Lower leg skin (tissue), 4 donors: ENCODE measurements around the gene CNTF. TPM values are rescaled to one million over a fixed set of nuclear protein-coding genes. Genes with fewer than 3 reads are reported as not detected.

ENCODE experiments used
- DNase-seq, 2 donors: peaks; one replicate each; pipeline ENCODE4 v3.0.0-alpha.2; 2019; ENCODE audit warnings: low spot score in 2 of 2
- H3K4me3 ChIP-seq: fragments of 200-600 bp; sonication (generic); 2 replicates; pipeline ENCODE4 v1.5.1; 2017; ENCODE audit warnings: mild to moderate bottlenecking, low read depth; ENCODE audit not compliant: poor library complexity, severe bottlenecking
- POLR2A ChIP-seq, 2 donors: fragments of 450-650 bp; IDR thresholded peaks; one replicate each; pipeline ENCODE4 v1.6.1; 2016 to 2017; ENCODE audit warnings: antibody characterized with exemption in 2 of 2, mild to moderate bottlenecking in 1 of 2, moderate library complexity in 1 of 2
- WGBS, 2 donors: methylation state at CpG; one replicate each; pipeline ENCODE4 v1.1.5; 2018; 5-methylcytosine and 5-hydroxymethylcytosine counted together
- intact Hi-C: fragments of 100-400 bp; cut with DNase I; formaldehyde crosslinking; loops from one replicate; pipeline ENCODE4 v1.15.0; 2023; ENCODE audit warnings: low total_unique reads
- total RNA-seq, 4 donors: library from RNA; depleted of rRNA; stranded (reverse); fragments of >200 nt; gene quantifications; one replicate each; pipeline ENCODE4 v1.1.0, GENCODE V29; 2016
- TF ChIP-seq, protein P1 (sequence below), 3 donors: fragments of 450-650 bp; IDR thresholded peaks; one replicate each; pipeline ENCODE4 v1.5.1; 2016; ENCODE audit warnings: antibody characterized with exemption in 3 of 3, mild to moderate bottlenecking in 3 of 3, moderate library complexity in 2 of 3

Gene CNTF
- total RNA-seq, 4 donors from 2014 or later = 0.89 to 2.3 (median 1.6) TPM

DNA sequence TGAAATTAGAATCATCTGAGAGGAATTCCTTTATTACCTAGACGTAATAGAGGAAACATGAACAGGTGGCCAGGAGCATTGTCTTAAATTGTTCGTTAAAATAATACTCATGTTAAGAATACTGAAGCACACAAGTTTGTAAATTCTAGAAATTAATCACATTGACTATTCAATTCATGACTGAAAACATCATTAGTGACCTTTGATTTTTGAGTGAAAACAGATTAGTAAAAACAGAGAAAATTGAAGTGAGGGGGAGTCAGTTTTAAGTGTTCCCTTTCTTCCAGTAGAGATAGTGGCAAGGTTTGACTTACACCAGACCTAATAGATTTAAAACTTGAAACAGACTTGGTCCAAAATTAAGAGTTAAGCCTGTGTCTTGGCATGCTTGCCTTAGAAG, 42.2 kb upstream of the CNTF start:
- WGBS, 2 donors = 4 to 7% methylated on average over 2 of the region's 2 CpGs
- DNase-seq = no peak
- intact Hi-C loops = no loop called here
- H3K4me3 ChIP-seq = no peak overlapping the region
- TF ChIP-seq POLR2A (IDR thresholded peaks at IDR 0.05) = no peak
- TF ChIP-seq, protein P1, sequence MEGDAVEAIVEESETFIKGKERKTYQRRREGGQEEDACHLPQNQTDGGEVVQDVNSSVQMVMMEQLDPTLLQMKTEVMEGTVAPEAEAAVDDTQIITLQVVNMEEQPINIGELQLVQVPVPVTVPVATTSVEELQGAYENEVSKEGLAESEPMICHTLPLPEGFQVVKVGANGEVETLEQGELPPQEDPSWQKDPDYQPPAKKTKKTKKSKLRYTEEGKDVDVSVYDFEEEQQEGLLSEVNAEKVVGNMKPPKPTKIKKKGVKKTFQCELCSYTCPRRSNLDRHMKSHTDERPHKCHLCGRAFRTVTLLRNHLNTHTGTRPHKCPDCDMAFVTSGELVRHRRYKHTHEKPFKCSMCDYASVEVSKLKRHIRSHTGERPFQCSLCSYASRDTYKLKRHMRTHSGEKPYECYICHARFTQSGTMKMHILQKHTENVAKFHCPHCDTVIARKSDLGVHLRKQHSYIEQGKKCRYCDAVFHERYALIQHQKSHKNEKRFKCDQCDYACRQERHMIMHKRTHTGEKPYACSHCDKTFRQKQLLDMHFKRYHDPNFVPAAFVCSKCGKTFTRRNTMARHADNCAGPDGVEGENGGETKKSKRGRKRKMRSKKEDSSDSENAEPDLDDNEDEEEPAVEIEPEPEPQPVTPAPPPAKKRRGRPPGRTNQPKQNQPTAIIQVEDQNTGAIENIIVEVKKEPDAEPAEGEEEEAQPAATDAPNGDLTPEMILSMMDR (IDR thresholded peaks at IDR 0.05) = no peak

DNA sequence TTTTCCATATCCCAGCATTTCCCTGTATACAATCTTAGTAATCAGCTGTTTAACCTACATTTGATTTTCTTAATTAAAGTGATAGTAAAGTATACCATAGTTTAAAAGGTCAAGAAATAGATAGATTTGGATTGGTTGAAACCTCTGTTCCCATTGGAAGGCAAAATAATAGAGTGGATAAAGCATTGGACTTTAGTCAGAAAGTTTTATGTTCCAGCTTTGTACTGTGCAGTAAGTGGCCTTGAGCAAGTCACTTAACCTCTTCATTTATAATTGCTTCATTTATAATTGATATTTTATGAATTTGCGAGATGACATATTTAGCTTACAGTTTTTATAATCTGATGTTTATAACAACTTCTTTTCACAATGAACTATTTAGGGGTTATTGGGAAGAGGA, 40.0 kb upstream of the CNTF start:
- no peak for DNase-seq
- no peak overlapping the region for H3K4me3 ChIP-seq
- WGBS, 2 donors = 90 to 93% methylated on average over 1 of the region's 1 CpG
- intact Hi-C loops = no loop called here
- TF ChIP-seq, protein P1 (IDR thresholded peaks at IDR 0.05) = no peak
- no peak for TF ChIP-seq POLR2A (IDR thresholded peaks at IDR 0.05)

DNA sequence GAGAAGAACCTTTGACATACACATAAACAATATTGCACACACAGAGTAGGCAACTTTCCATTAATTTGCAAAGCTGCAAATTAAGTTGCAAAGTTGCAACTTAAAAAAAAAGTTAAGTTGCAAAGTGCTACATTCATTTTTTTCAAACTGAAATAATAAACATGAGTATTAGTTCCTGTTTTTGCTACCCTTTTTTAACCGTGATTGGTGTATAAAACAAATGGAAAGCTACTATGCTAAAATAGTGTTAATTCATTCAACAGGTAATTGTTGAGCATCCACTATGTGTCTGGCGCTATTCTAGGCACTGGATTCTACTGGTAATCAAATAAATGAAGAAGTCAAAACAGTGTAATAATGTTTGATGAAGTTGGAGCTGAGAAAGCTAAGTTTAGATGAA, 35.5 kb upstream of the CNTF start:
- TF ChIP-seq POLR2A (IDR thresholded peaks at IDR 0.05) = no peak
- TF ChIP-seq, protein P1 (IDR thresholded peaks at IDR 0.05) = no peak
- 88 to 92% methylated on average over 2 of the region's 2 CpGs for WGBS, 2 donors
- intact Hi-C loops = no loop called here
- no peak overlapping the region for H3K4me3 ChIP-seq
- DNase-seq = no peak

DNA sequence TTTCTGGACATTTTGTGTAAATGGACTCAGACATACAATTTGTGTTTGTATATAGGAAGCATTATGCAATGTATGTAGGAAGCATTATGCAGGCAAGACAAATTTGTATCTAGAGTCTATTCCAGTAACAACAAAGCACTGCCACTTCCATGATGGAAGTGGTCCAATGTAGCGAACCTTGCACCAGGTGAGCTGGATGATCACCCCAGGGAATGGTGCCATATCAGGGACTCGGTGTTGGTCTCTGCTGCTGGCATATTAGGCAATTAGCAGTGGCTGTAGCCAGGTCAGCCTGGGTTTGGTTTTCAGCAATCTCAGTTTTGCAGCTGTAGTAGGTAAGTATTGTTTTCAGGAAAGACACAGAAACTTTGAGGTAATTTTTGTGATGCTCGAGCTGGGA, 30.8 kb upstream of the CNTF start:
- 84 to 85% methylated on average over 3 of the region's 3 CpGs for WGBS, 2 donors

DNA sequence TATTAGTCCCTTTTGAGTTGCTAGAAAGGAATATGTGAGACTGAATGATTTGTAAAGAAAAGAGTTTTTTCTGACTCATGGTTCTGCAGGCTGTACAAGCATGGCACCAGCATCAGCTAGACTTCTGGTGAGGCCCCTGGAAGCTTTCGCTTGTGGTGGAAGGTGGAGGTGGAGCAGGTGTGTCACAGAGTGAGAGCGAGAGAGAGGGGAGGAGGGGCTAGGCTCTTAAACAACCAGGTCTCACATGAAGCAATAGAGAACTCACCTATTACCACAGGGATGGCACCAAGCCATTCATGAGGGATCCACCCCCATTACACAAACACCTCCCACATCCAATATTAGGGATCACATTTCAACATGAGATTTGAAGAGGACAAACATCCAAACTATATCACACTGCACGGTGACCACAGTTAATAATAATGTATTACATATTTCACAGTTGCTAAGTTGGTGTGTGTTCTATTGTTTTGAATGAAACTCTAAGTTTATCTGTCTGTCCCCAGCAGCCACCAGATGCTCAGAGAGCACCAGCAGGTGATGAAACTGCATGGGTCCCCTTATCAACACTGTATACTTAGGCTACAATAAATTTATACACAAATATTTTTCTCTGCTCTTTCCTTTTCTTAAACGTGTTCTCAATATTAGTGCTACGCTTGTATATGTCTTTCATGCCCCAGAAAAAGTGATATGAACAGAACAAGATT, 29.5 kb upstream of the CNTF start:
- intact Hi-C loops = no loop called here
- no peak for DNase-seq
- TF ChIP-seq POLR2A (IDR thresholded peaks at IDR 0.05) = no peak
- TF ChIP-seq, protein P1 (IDR thresholded peaks at IDR 0.05) = no peak
- WGBS, 2 donors = 67 to 70% methylated on average over 5 of the region's 5 CpGs
- no peak overlapping the region for H3K4me3 ChIP-seq

More for the DNA sequence above, 30.8 kb upstream of the CNTF start:
- intact Hi-C loops = no loop called here
- DNase-seq = no peak
- no peak for TF ChIP-seq POLR2A (IDR thresholded peaks at IDR 0.05)
- TF ChIP-seq, protein P1 (IDR thresholded peaks at IDR 0.05) = no peak
- no peak overlapping the region for H3K4me3 ChIP-seq

DNA sequence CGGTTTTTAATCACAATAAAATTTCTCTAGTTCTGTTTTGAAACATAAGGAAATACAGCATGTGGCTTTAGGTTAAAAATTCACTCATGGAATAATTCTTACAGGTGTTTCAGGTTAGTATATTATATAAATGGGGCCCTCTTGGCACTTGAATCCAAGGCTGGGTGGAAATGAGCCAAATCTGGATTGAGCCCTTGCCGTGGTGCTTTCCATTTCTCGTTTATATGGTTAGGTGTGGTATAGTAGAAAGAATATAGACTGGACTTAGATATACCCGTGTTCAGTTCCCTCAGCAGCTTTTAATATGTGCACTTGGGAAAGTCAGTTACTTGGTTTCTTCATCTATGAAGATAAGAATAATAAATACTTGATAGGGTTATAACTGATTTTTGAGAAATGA, 27.6 kb upstream of the CNTF start:
- intact Hi-C loops = no loop called here
- 61 to 64% methylated on average over 4 of the region's 4 CpGs for WGBS, 2 donors
- no peak for TF ChIP-seq POLR2A (IDR thresholded peaks at IDR 0.05)
- TF ChIP-seq, protein P1 (IDR thresholded peaks at IDR 0.05) = no peak
- no peak overlapping the region for H3K4me3 ChIP-seq
- no peak for DNase-seq
